ENCODE data around the gene PSMG2. TPM values are rescaled to one million over a fixed set of nuclear protein-coding genes. Genes with fewer than 3 reads are reported as not detected.
"Not testable (repeated sequence)": the region's sequence is repeated elsewhere in the genome, so short reads cannot be mapped to it uniquely, and the experiment has no call there.

PSMG2 gene
- total RNA-seq, 1 experiment from 2014 or later, result 125 TPM

DNA sequence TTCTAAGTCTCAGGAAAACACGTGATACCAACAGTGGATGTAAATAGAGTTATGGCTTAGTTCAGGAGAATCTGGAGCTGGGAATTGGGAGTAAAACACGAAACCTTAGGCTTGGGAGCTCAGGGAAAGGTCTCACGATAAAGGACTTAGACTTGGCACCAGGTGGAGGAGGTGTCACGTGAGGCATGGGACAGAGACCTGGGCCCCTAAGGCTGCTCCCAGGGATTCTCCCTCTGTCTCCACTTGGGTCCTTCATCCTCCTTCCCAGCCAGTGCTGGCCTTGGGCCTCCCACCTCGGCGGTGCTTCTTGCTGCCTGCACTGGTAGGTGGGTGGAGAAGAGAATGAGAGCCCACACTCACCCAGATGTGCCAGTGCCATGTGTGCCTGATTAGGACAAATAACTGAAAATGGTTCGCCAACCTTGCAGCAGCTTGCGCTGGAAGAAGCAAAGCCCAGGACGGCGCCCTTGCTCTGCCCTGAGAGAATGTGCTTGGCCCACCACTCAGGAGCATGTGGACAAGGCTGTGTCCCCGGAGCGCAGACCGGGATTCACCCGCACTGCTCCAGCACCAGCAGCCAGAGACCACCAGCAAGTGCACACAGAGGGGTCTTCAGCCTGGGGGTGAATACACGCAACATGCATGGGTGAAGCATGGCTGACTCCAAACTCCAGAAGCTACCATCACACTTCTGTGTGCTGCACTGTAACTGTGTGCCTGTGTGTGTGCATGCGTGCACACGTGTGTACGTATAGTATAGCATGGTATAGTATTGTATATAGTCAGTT, 48.1 kb downstream of the PSMG2 start:
- no peak overlapping the region for H3K4me3 ChIP-seq (ENCODE audit: low read length)
- H4K20me1 ChIP-seq (ENCODE audit: insufficient read depth, low read depth, low read length), result no peaks in the 10 kb centered on the region
- no peaks in the 10 kb centered on the region for H3K27me3 ChIP-seq (ENCODE audit: low read length)
- H3K36me3 ChIP-seq (ENCODE audit: insufficient read depth, low read length), result no peaks in the 10 kb centered on the region
- H3K9me3 ChIP-seq (ENCODE audit: low read length), result no peaks in the 10 kb centered on the region
- no peaks in the 10 kb centered on the region for H3K9me2 ChIP-seq (replicated peaks; ENCODE audit: insufficient read depth, low read length)
- H3K4me1 ChIP-seq (ENCODE audit: low read length), result peaks cover 7% of the 10 kb centered on the region; the same call in 1 of the 2 replicates
- no peak overlapping the region for H3K9ac ChIP-seq (ENCODE audit: low read length)
- no peak overlapping the region for H2AFZ ChIP-seq (ENCODE audit: low read length)
- H3K27ac ChIP-seq (ENCODE audit: low read length), result no peak overlapping the region
- H3K79me2 ChIP-seq (ENCODE audit: low read length), result no peaks in the 10 kb centered on the region
- DNase-seq, result no peak
- H3K4me2 ChIP-seq (ENCODE audit: low read depth, low read length, poor library complexity, severe bottlenecking), result no peak overlapping the region

DNA sequence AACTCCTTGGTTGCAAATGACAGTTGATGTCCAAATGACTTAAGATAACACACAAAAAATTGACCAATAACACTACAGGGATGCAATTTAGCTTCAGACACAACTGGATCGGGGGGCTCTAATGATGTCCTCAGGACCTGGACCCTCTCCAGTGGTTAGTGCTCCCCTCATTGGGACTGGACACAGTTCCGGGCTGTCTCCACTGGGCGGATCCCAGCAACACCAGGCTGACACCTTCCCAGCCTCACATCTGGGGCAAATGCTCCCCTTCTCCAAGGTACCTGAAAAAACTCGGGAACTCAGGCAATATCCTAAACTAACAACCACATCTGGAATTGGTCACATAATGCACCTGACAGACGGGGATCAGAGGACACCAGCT, 48.7 kb downstream of the PSMG2 start:
- Histone ChIP-seq H3K4me1 (ENCODE audit: low read length) (peaks cover 7% of the 10 kb centered on the region; the same call in 1 of the 2 replicates), H3K9me2 (replicated peaks; ENCODE audit: insufficient read depth, low read length) (no peaks in the 10 kb centered on the region)

DNA sequence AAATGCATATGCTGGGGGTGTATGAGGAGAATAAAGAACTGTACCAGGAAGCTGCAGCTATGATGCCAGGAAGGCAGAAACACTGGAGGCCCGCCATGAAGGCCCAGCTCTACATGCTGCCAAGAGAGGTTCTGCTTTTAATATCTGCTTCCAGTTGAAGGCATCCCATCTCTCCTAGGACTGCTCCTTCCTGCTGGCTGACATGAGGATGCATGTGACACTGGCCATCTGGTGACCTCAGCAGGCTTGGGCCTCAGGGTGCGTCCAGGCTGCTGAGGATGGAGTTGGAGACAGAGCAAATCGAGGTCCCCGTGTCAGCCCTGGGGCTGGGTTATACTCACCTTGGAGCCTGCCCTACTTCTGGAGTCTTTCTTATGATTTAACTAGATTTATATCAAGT, 49.0 kb downstream of the PSMG2 start:
- no peaks in the 10 kb centered on the region for H3K27me3 ChIP-seq (ENCODE audit: low read length)
- H4K20me1 ChIP-seq (ENCODE audit: insufficient read depth, low read depth, low read length), result no peaks in the 10 kb centered on the region
- peaks cover 7% of the 10 kb centered on the region; the same call in 1 of the 2 replicates for H3K4me1 ChIP-seq (ENCODE audit: low read length)
- H3K9me3 ChIP-seq (ENCODE audit: low read length), result no peaks in the 10 kb centered on the region
- no peak overlapping the region for H2AFZ ChIP-seq (ENCODE audit: low read length)
- H3K9ac ChIP-seq (ENCODE audit: low read length), result no peak overlapping the region
- no peak overlapping the region for H3K27ac ChIP-seq (ENCODE audit: low read length)
- no peak for DNase-seq
- H3K9me2 ChIP-seq (replicated peaks; ENCODE audit: insufficient read depth, low read length), result no peaks in the 10 kb centered on the region
- H3K79me2 ChIP-seq (ENCODE audit: low read length), result no peaks in the 10 kb centered on the region
- no peak overlapping the region for H3K4me3 ChIP-seq (ENCODE audit: low read length)
- no peak overlapping the region for H3K4me2 ChIP-seq (ENCODE audit: low read depth, low read length, poor library complexity, severe bottlenecking)
- no peaks in the 10 kb centered on the region for H3K36me3 ChIP-seq (ENCODE audit: insufficient read depth, low read length)

More for the DNA sequence above, 48.7 kb downstream of the PSMG2 start:
- no peak overlapping the region for H3K9ac ChIP-seq (ENCODE audit: low read length)
- no peak overlapping the region for H3K4me2 ChIP-seq (ENCODE audit: low read depth, low read length, poor library complexity, severe bottlenecking)
- H3K27ac ChIP-seq (ENCODE audit: low read length), result no peak overlapping the region
- DNase-seq, result no peak
- no peaks in the 10 kb centered on the region for H3K9me3 ChIP-seq (ENCODE audit: low read length)
- no peaks in the 10 kb centered on the region for H3K79me2 ChIP-seq (ENCODE audit: low read length)
- no peak overlapping the region for H3K4me3 ChIP-seq (ENCODE audit: low read length)
- no peaks in the 10 kb centered on the region for H3K27me3 ChIP-seq (ENCODE audit: low read length)
- no peaks in the 10 kb centered on the region for H4K20me1 ChIP-seq (ENCODE audit: insufficient read depth, low read depth, low read length)
- no peak overlapping the region for H2AFZ ChIP-seq (ENCODE audit: low read length)
- no peaks in the 10 kb centered on the region for H3K36me3 ChIP-seq (ENCODE audit: insufficient read depth, low read length)

DNA sequence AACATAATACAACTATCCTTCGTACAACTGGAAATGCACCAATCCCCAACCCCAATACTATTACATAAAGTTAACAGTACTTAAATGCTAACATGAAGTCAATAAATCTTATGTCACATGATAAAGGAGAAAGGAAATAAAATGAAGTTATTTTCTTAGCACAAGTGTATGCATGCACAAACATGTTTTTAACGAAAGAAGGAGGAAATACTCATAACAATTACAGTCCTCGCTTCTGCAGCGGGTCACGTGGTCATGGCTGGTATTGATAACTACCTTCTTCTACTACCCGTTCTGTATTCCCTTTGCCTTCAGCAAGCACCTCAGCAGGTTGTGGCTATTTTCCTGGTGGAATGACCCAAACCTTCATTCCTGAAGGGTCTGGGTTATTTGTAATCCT, 51.7 kb downstream of the PSMG2 start:
- Histone ChIP-seq H3K9me3 (ENCODE audit: low read length) (no peaks in the 10 kb centered on the region), H3K4me2 (ENCODE audit: low read depth, low read length, poor library complexity, severe bottlenecking) (no peak overlapping the region), H2AFZ (ENCODE audit: low read length) (no peak overlapping the region), H3K9me2 (replicated peaks; ENCODE audit: insufficient read depth, low read length) (no peaks in the 10 kb centered on the region), H3K9ac (ENCODE audit: low read length) (no peak overlapping the region), H3K79me2 (ENCODE audit: low read length) (no peaks in the 10 kb centered on the region), H3K4me3 (ENCODE audit: low read length) (no peak overlapping the region), H3K27ac (ENCODE audit: low read length) (no peak overlapping the region), H4K20me1 (ENCODE audit: insufficient read depth, low read depth, low read length) (no peaks in the 10 kb centered on the region), H3K27me3 (ENCODE audit: low read length) (no peaks in the 10 kb centered on the region), H3K36me3 (ENCODE audit: insufficient read depth, low read length) (no peaks in the 10 kb centered on the region), H3K4me1 (ENCODE audit: low read length) (peaks cover 7% of the 10 kb centered on the region; the same call in 1 of the 2 replicates)
- DNase-seq, result no peak

DNA sequence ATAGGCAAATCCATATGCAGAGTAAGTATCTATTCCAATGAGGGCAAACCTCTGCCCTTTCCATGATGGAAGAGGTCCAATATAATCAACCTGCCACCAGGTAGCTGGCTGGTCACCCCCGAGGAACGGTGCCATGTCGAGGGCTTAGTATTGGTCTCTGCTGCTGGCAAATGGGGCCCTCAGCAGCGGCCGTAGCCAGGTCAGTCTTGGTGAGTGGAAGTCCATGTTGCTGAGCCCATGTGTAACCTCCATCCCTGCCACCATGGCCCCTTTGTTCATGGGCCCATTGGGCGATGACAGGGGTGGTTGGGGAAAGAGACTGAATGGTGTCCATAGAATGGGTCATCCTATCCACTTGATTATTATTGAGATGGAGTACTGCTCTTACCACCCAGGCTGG, 52.8 kb downstream of the PSMG2 start:
- not testable (repeated sequence) for DNase-seq; H2AFZ ChIP-seq (ENCODE audit: low read length); H3K9me2 ChIP-seq (replicated peaks; ENCODE audit: insufficient read depth, low read length); H3K79me2 ChIP-seq (ENCODE audit: low read length); H3K9ac ChIP-seq (ENCODE audit: low read length); H3K4me2 ChIP-seq (ENCODE audit: low read depth, low read length, poor library complexity, severe bottlenecking); H3K4me3 ChIP-seq (ENCODE audit: low read length); H3K27ac ChIP-seq (ENCODE audit: low read length); H3K4me1 ChIP-seq (ENCODE audit: low read length); H3K36me3 ChIP-seq (ENCODE audit: insufficient read depth, low read length); H4K20me1 ChIP-seq (ENCODE audit: insufficient read depth, low read depth, low read length); H3K9me3 ChIP-seq (ENCODE audit: low read length); H3K27me3 ChIP-seq (ENCODE audit: low read length)

DNA sequence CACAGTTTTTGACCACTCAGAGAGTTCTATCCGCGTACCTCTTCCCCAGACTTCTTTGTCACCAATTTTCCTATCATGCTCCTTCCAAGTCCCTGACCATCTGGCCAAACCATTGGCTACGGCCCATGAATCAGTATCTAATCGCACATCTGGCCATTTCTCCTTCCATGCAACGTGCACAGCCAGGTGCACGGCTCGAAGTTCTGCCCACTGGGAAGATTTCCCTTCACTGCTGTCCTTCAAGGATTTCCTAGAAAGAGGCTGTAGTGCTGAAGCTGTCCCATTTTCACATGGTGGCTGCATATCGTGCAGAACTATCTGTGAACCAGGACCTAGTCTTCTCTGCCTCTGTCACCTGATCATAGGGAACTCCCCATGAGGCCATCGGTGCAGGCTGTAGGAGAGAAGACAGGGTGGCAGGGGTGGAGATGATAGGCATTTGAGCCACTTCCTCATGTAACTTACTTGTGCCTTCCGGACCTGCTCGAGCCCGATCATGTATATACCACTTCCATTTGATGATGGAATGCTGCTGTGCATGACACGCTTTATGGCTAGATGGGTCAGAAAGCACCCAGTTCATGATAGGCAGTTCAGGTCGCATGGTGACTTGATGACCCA, 53.9 kb downstream of the PSMG2 start:
- H2AFZ ChIP-seq (ENCODE audit: low read length); H3K27ac ChIP-seq (ENCODE audit: low read length); DNase-seq; H3K4me1 ChIP-seq (ENCODE audit: low read length); H3K9me2 ChIP-seq (replicated peaks; ENCODE audit: insufficient read depth, low read length); H3K36me3 ChIP-seq (ENCODE audit: insufficient read depth, low read length); H3K4me3 ChIP-seq (ENCODE audit: low read length); H3K4me2 ChIP-seq (ENCODE audit: low read depth, low read length, poor library complexity, severe bottlenecking); H3K79me2 ChIP-seq (ENCODE audit: low read length); H4K20me1 ChIP-seq (ENCODE audit: insufficient read depth, low read depth, low read length); H3K9ac ChIP-seq (ENCODE audit: low read length); H3K27me3 ChIP-seq (ENCODE audit: low read length); H3K9me3 ChIP-seq (ENCODE audit: low read length): not testable (repeated sequence)

DNA sequence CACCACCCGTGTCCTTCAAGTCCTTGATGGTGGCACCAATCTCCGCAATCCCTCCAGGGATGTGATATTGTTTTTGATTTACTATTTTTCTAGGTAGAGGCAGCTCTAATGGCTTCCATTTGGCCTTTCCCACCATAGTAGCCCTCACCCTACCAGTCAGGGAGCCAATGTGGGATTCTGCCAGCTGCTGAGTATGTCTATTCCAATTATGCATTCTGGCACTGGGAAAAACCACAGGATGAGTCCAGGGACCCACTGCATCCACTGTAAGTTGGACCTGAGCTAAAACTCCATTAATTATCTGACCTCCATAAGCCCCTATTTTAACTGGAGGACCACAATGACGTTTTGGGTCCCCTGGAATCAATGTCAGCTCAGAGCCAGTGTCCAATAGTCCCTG, 55.7 kb downstream of the PSMG2 start:
- not testable (repeated sequence) for H3K79me2 ChIP-seq (ENCODE audit: low read length); H2AFZ ChIP-seq (ENCODE audit: low read length); H3K36me3 ChIP-seq (ENCODE audit: insufficient read depth, low read length); H3K9me3 ChIP-seq (ENCODE audit: low read length); H3K9ac ChIP-seq (ENCODE audit: low read length); H4K20me1 ChIP-seq (ENCODE audit: insufficient read depth, low read depth, low read length); H3K27me3 ChIP-seq (ENCODE audit: low read length); H3K4me3 ChIP-seq (ENCODE audit: low read length); H3K4me2 ChIP-seq (ENCODE audit: low read depth, low read length, poor library complexity, severe bottlenecking); H3K9me2 ChIP-seq (replicated peaks; ENCODE audit: insufficient read depth, low read length); H3K4me1 ChIP-seq (ENCODE audit: low read length); DNase-seq; H3K27ac ChIP-seq (ENCODE audit: low read length)

DNA sequence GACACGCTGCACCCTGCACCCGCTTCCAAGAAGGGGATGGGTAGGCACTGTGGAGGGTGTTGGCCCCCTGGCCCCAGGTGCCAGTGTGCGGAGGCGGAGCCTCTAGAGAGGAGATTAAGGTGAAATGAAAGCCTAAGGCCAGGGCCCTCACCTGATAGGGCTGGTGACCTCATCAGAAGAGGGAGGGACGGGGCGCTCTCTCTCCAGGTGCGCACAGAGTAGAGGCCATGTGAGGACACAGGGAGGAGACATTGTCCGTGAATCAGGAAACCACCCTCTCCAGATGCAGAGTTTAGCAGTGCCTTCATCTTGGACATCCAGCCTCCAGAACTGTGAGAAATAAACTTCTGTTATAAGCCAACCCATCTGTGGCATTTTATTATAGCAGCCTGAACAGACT, 62.3 kb downstream of the PSMG2 start:
- H3K4me2 ChIP-seq (ENCODE audit: low read depth, low read length, poor library complexity, severe bottlenecking), result no peak overlapping the region
- H3K4me1 ChIP-seq (ENCODE audit: low read length), result peaks cover 5% of the 10 kb centered on the region; the same call in 1 of the 2 replicates
- H3K9me2 ChIP-seq (replicated peaks; ENCODE audit: insufficient read depth, low read length), result no peaks in the 10 kb centered on the region
- no peaks in the 10 kb centered on the region for H3K9me3 ChIP-seq (ENCODE audit: low read length)
- no peak overlapping the region for H3K4me3 ChIP-seq (ENCODE audit: low read length)
- no peak overlapping the region for H3K27ac ChIP-seq (ENCODE audit: low read length)
- H2AFZ ChIP-seq (ENCODE audit: low read length), result no peak overlapping the region
- H3K79me2 ChIP-seq (ENCODE audit: low read length), result no peaks in the 10 kb centered on the region
- DNase-seq, result no peak
- H4K20me1 ChIP-seq (ENCODE audit: insufficient read depth, low read depth, low read length), result no peaks in the 10 kb centered on the region
- no peak overlapping the region for H3K9ac ChIP-seq (ENCODE audit: low read length)
- H3K36me3 ChIP-seq (ENCODE audit: insufficient read depth, low read length), result no peaks in the 10 kb centered on the region
- H3K27me3 ChIP-seq (ENCODE audit: low read length), result peaks cover 2% of the 10 kb centered on the region; the same call in 1 of the 2 replicates
